Measurements from ENCODE around the gene DENND2D.
A peak's percentile ranks its signal among the peaks of the same experiment; 100 is the strongest.

DENND2D gene

GRCh38 chr1:111190931-111191451 is 9.5 kb downstream of the DENND2D start:
- in situ Hi-C loops (cut with MboI; ENCODE audit: low pct_unique_long_range_greater_than_20kb, low sequenced_read_pairs), result no loop called here
- DNase-seq, result no peak

- in situ Hi-C loops (cut with MboI; ENCODE audit: low pct_unique_long_range_greater_than_20kb, low sequenced_read_pairs), result no loop called here
- no peak for DNase-seq
Measured at GRCh38 chr1:111184663-111185062, 15.8 kb downstream of the DENND2D start.

- in situ Hi-C loops (cut with MboI; ENCODE audit: low pct_unique_long_range_greater_than_20kb, low sequenced_read_pairs), result no loop called here
- DNase-seq, result no peak
Measured at GRCh38 chr1:111183308-111184069, 17.0 kb downstream of the DENND2D start.

- no peak for DNase-seq
- in situ Hi-C loops (cut with MboI; ENCODE audit: low pct_unique_long_range_greater_than_20kb, low sequenced_read_pairs), result no loop called here
Measured at GRCh38 chr1:111182052-111182451, 18.4 kb downstream of the DENND2D start.

GRCh38 chr1:111179968-111180533 is 20.4 kb downstream of the DENND2D start:
- DNase-seq, result no peak
- in situ Hi-C loops (cut with MboI; ENCODE audit: low pct_unique_long_range_greater_than_20kb, low sequenced_read_pairs), result no loop called here

GRCh38 chr1:111176678-111177077 is 23.8 kb downstream of the DENND2D start:
- no peak for DNase-seq
- in situ Hi-C loops (cut with MboI; ENCODE audit: low pct_unique_long_range_greater_than_20kb, low sequenced_read_pairs), result no loop called here

- in situ Hi-C loops (cut with MboI; ENCODE audit: low pct_unique_long_range_greater_than_20kb, low sequenced_read_pairs), result no loop called here
- no peak for DNase-seq
Measured at GRCh38 chr1:111175349-111175748, 25.1 kb downstream of the DENND2D start.

- no peak for DNase-seq
- in situ Hi-C loops (cut with MboI; ENCODE audit: low pct_unique_long_range_greater_than_20kb, low sequenced_read_pairs), result no loop called here
Measured at GRCh38 chr1:111174070-111174469, 26.4 kb downstream of the DENND2D start.

GRCh38 chr1:111172463-111172862 is 28.0 kb downstream of the DENND2D start:
- DNase-seq, result no peak
- in situ Hi-C loops (cut with MboI; ENCODE audit: low pct_unique_long_range_greater_than_20kb, low sequenced_read_pairs), result no loop called here

- DNase-seq, result no peak
Measured at GRCh38 chr1:111164151-111164550, 36.3 kb downstream of the DENND2D start.

GRCh38 chr1:111163363-111163762 is 37.1 kb downstream of the DENND2D start:
- in situ Hi-C loops (cut with MboI; ENCODE audit: low pct_unique_long_range_greater_than_20kb, low sequenced_read_pairs), result no loop called here
- no peak for DNase-seq

More at GRCh38 chr1:111164151-111164550, 36.3 kb downstream of the DENND2D start:
- in situ Hi-C loops (cut with MboI; ENCODE audit: low pct_unique_long_range_greater_than_20kb, low sequenced_read_pairs), result no loop called here

- in situ Hi-C loops (cut with MboI; ENCODE audit: low pct_unique_long_range_greater_than_20kb, low sequenced_read_pairs), result no loop called here
- peak; percentile 26 for DNase-seq
Measured at GRCh38 chr1:111162488-111162880, 38.0 kb downstream of the DENND2D start.

GRCh38 chr1:111161843-111162487 is 38.5 kb downstream of the DENND2D start:
- no peak for DNase-seq
- in situ Hi-C loops (cut with MboI; ENCODE audit: low pct_unique_long_range_greater_than_20kb, low sequenced_read_pairs), result no loop called here

GRCh38 chr1:111157431-111157830 is 43.0 kb downstream of the DENND2D start:
- DNase-seq, result no peak

GRCh38 chr1:111154021-111154999 is 46.1 kb downstream of the DENND2D start:
- in situ Hi-C loops (cut with MboI; ENCODE audit: low pct_unique_long_range_greater_than_20kb, low sequenced_read_pairs), result no loop called here
- DNase-seq, result peak; percentile 48

More at GRCh38 chr1:111157431-111157830, 43.0 kb downstream of the DENND2D start:
- in situ Hi-C loops (cut with MboI; ENCODE audit: low pct_unique_long_range_greater_than_20kb, low sequenced_read_pairs), result no loop called here

- no peak for DNase-seq
- in situ Hi-C loops (cut with MboI; ENCODE audit: low pct_unique_long_range_greater_than_20kb, low sequenced_read_pairs), result no loop called here
Measured at GRCh38 chr1:111151838-111152237, 48.6 kb downstream of the DENND2D start.

- in situ Hi-C loops (cut with MboI; ENCODE audit: low pct_unique_long_range_greater_than_20kb, low sequenced_read_pairs), result no loop called here
- no peak for DNase-seq
Measured at GRCh38 chr1:111148376-111148881, 52.0 kb downstream of the DENND2D start.

GRCh38 chr1:111147948-111148347 is 52.5 kb downstream of the DENND2D start:
- in situ Hi-C loops (cut with MboI; ENCODE audit: low pct_unique_long_range_greater_than_20kb, low sequenced_read_pairs), result no loop called here
- no peak for DNase-seq

Measured in KBM-7 (cell line).